SK-N-SH (cell line): ENCODE results near the gene ATL2. TPM values are rescaled to one million over a fixed set of nuclear protein-coding genes. Genes with fewer than 3 reads are reported as not detected.

Source experiments
- CTCF ChIA-PET: fragments of 300-600, 350-600 bp; formaldehyde crosslinking; extraction: SDS; loops from one replicate; lab custom pipeline; 2021; lab: Yijun Ruan, JAX
- POLR2A ChIA-PET: fragments of 350-600 bp; sonication (Branson Sonifier 250); formaldehyde crosslinking; extraction: SDS; loops from one replicate; lab custom pipeline; 2020; ENCODE audit warnings: antibody characterized with exemption, inconsistent platforms; lab: Yijun Ruan, JAX
- DNase-seq: peaks from one replicate; pipeline ENCODE4 v3.0.0; 2012
- H2AFZ ChIP-seq: fragments of 200-600 bp; sonication (generic); 2 replicates; pipeline ENCODE4 v1.8.1; 2016; ENCODE audit warnings: antibody characterized with exemption, mild to moderate bottlenecking, low read depth
- H3F3A ChIP-seq: fragments of 200-600 bp; sonication (generic); replicated peaks from 2 replicates; pipeline ENCODE3; 2016; ENCODE audit warnings: antibody characterized with exemption, mild to moderate bottlenecking; ENCODE audit not compliant: insufficient read depth
- H3K27ac ChIP-seq, 2 experiments: fragments of 200-500 bp in 1 of 2; fragments of 200-600 bp in 1 of 2; sonication (Bioruptor generic) in 1 of 2; sonication (generic), shearing (Covaris generic) in 1 of 2; 2 replicates each; pipeline versions ENCODE4 v1.5.1 to v1.6.1; 2014 to 2016; ENCODE audit warnings: low read depth in 2 of 2, inconsistent platforms in 1 of 2, low read length in 1 of 2, mild to moderate bottlenecking in 1 of 2, mixed read lengths in 1 of 2
- H3K27me3 ChIP-seq: fragments of 200-600 bp; sonication (generic), shearing (Covaris generic); 2 replicates; pipeline ENCODE4 v1.6.1; 2016; ENCODE audit warnings: mixed run types; ENCODE audit not compliant: insufficient read depth
- H3K36me3 ChIP-seq, 2 experiments: fragments of 200-500 bp in 1 of 2; fragments of 200-600 bp in 1 of 2; sonication (Bioruptor generic) in 1 of 2; sonication (generic) in 1 of 2; replicated peaks in 1 of 2; 2 replicates each; pipeline versions ENCODE3 to v1.5.1; 2014 to 2016; ENCODE audit warnings: low read length in 1 of 2, mild to moderate bottlenecking in 1 of 2; ENCODE audit not compliant: insufficient read depth in 2 of 2, control insufficient read depth in 1 of 2
- H3K4me1 ChIP-seq, 2 experiments: fragments of 200-500 bp in 1 of 2; fragments of 200-600 bp in 1 of 2; sonication (Bioruptor generic) in 1 of 2; sonication (generic), shearing (Covaris generic) in 1 of 2; 2 replicates each; pipeline versions ENCODE4 v1.5.1 to v1.6.1; 2014 to 2016; ENCODE audit warnings: low read depth in 1 of 2, low read length in 1 of 2, mixed run types in 1 of 2; ENCODE audit not compliant: insufficient read depth in 2 of 2, control insufficient read depth in 1 of 2
- H3K4me2 ChIP-seq: fragments of 200-600 bp; sonication (generic), shearing (Covaris generic); 2 replicates; pipeline ENCODE4 v1.6.1; 2017; ENCODE audit warnings: mixed run types
- H3K4me3 ChIP-seq, 2 experiments: fragments of 200-500 bp in 1 of 2; fragments of 200-600 bp in 1 of 2; sonication (Bioruptor generic) in 1 of 2; sonication (generic), shearing (Covaris generic) in 1 of 2; 2 replicates each; pipeline versions ENCODE4 v1.5.1 to v1.8.1; 2014 to 2016; ENCODE audit warnings: low read depth in 2 of 2, inconsistent platforms in 1 of 2, low read length in 1 of 2, mild to moderate bottlenecking in 1 of 2, mixed read lengths in 1 of 2, moderate library complexity in 1 of 2
- H3K79me2 ChIP-seq: fragments of 200-600 bp; sonication (generic); 2 replicates; pipeline ENCODE4 v1.8.1; 2017; ENCODE audit warnings: mild to moderate bottlenecking; ENCODE audit not compliant: insufficient read depth
- H3K9ac ChIP-seq: fragments of 200-600 bp; sonication (generic); 2 replicates; pipeline ENCODE4 v1.6.1; 2017; ENCODE audit warnings: mixed run types
- H3K9me2 ChIP-seq: fragments of 200-600 bp; sonication (generic); 2 replicates; pipeline ENCODE4 v1.6.1; 2017; ENCODE audit warnings: mixed run types
- H3K9me3 ChIP-seq: fragments of 200-600 bp; sonication (generic); 2 replicates; pipeline ENCODE4 v1.6.1; 2017; ENCODE audit warnings: mixed run types, mild to moderate bottlenecking, moderate library complexity
- H4K20me1 ChIP-seq: fragments of 200-600 bp; sonication (generic); 2 replicates; pipeline ENCODE4 v1.6.1; 2017; ENCODE audit warnings: mild to moderate bottlenecking, mixed run types; ENCODE audit not compliant: insufficient read depth
- EZH2phosphoT487 ChIP-seq: fragments of 200-600 bp; sonication (generic); IDR thresholded peaks from 2 replicates; pipeline ENCODE4 v1.6.1; 2017; ENCODE audit warnings: low read depth, mixed run types, mild to moderate bottlenecking, antibody characterized with exemption, moderate library complexity, borderline replicate concordance
- FOSL2 ChIP-seq: IDR thresholded peaks from 2 replicates; pipeline ENCODE4 v1.4.0; 2012; ENCODE audit warnings: low read depth, mild to moderate bottlenecking, moderate library complexity, borderline replicate concordance
- FOXJ3 ChIP-seq: sonication (generic); formaldehyde crosslinking; IDR thresholded peaks from 2 replicates; pipeline ENCODE4 v1.5.1; 2020; ENCODE audit warnings: mild to moderate bottlenecking, missing genetic modification reagents
- FOXM1 ChIP-seq: IDR thresholded peaks from 2 replicates; pipeline ENCODE4 v1.4.0; 2012; ENCODE audit warnings: low read depth, mild to moderate bottlenecking
- GABPA ChIP-seq: IDR thresholded peaks from 2 replicates; pipeline ENCODE4 v1.4.0; 2012; ENCODE audit warnings: low read depth, mild to moderate bottlenecking
- MEF2A ChIP-seq: IDR thresholded peaks from 2 replicates; pipeline ENCODE4 v1.4.0; 2012; ENCODE audit warnings: low read depth, borderline replicate concordance
- NFIC ChIP-seq: IDR thresholded peaks from 2 replicates; pipeline ENCODE4 v1.4.0; 2012; ENCODE audit warnings: borderline replicate concordance
- RAD21 ChIP-seq: IDR thresholded peaks from 2 replicates; pipeline ENCODE4 v1.6.1; 2012; ENCODE audit warnings: mild to moderate bottlenecking, low read length
- RCOR1 ChIP-seq: fragments of 150-350 bp; IDR thresholded peaks from 2 replicates; pipeline ENCODE4 v1.6.1; 2017; ENCODE audit warnings: antibody characterized with exemption, low read length
- RFX5 ChIP-seq: IDR thresholded peaks from 2 replicates; pipeline ENCODE4 v1.6.1; 2012; ENCODE audit warnings: mild to moderate bottlenecking, improper control_type of control experiment, low read length
- SIN3A ChIP-seq: IDR thresholded peaks from 2 replicates; pipeline ENCODE4 v1.6.1; 2012; ENCODE audit warnings: low read depth, mild to moderate bottlenecking, low read length, moderate library complexity, borderline replicate concordance
- SMC3 ChIP-seq: IDR thresholded peaks from 2 replicates; pipeline ENCODE4 v1.6.1; 2012; ENCODE audit warnings: low read depth, low read length, improper control_type of control experiment
- TEAD4 ChIP-seq: IDR thresholded peaks from 2 replicates; pipeline ENCODE4 v1.4.0; 2012; ENCODE audit warnings: mild to moderate bottlenecking, borderline replicate concordance; ENCODE audit not compliant: insufficient read depth
- YY1 ChIP-seq: IDR thresholded peaks from 2 replicates; pipeline ENCODE4 v1.4.0; 2012; ENCODE audit warnings: low read depth, mild to moderate bottlenecking
- WGBS: methylation state at CpG from one replicate; pipeline ENCODE4 v1.1.6; 2017; ENCODE audit warnings: low lambda C conversion rate; 5-methylcytosine and 5-hydroxymethylcytosine counted together
- polyA plus RNA-seq, 3 experiments: library from polyadenylated mRNA; depleted of rRNA; stranded (reverse); fragments of >200 nt; gene quantifications; 2 replicates each; pipeline ENCODE4 v1.2.3, GENCODE V29; 2012
- TF ChIP-seq, protein P1 (sequence below): IDR thresholded peaks from 2 replicates; pipeline ENCODE4 v1.6.1; 2012; ENCODE audit warnings: mild to moderate bottlenecking, low read depth, low read length, moderate library complexity
- TF ChIP-seq, protein P2 (sequence below): IDR thresholded peaks from 2 replicates; pipeline ENCODE4 v1.4.0; 2012; ENCODE audit warnings: low read depth, borderline replicate concordance
- TF ChIP-seq, protein P3 (sequence below): IDR thresholded peaks from 2 replicates; pipeline ENCODE4 v1.4.0; 2012; ENCODE audit warnings: low read depth, borderline replicate concordance
- TF ChIP-seq, protein P4 (sequence below): fragments of 150-350 bp; IDR thresholded peaks from 2 replicates; pipeline ENCODE4 v1.6.1; 2016; ENCODE audit warnings: mild to moderate bottlenecking, low read depth, low read length

The ATL2 gene
- polyA plus RNA-seq, 1 of the 3 experiments (the other 2 are of a cell fraction): 55.8 TPM

DNA sequence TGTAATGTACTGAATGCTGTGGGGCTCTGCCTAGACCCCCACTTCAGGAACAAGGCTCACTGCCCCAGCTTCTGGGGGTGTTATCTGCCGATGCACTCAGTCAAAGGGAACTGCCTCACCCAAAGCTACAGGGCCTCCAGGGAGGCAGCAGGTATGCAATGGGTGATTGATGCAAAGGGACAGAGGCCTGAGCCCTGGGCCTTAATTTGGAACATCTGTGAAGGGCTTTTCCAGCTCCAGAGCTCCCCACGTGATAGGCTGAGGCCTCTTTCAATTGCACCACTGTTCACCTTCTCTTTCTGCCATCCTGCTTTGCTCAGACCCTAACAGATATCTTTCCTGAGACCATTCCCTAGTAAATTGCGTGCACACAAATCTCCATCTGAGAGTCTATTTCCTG, 131.0 kb downstream of the ATL2 start:
- Histone ChIP-seq H3K9ac (no peak overlapping the region), H3K79me2 (no peaks in the 10 kb centered on the region; the same call in 1 of the 2 replicates), H3K9me3 (no peaks in the 10 kb centered on the region), H3K4me3 (no peak overlapping the region), H3K36me3 (no peaks in the 10 kb centered on the region), H3K9me2 (no peaks in the 10 kb centered on the region), H4K20me1 (no peaks in the 10 kb centered on the region), H3F3A (no peaks in the 10 kb centered on the region), H3K4me2 (no peak overlapping the region), H3K27me3 (no peaks in the 10 kb centered on the region), H3K27ac (no peak overlapping the region; a peak in 1 of 4 replicates), H3K4me1 (peaks cover 0 to 17% of the 10 kb centered on the region in 2 experiments; a peak in 2 of 4 replicates), H2AFZ (no peak overlapping the region)
- 80% methylated on average over 3 of the region's 3 CpGs for whole genome bisulfite sequencing
- peak; percentile 14 for DNase-seq
- TF ChIP-seq, protein P1, sequence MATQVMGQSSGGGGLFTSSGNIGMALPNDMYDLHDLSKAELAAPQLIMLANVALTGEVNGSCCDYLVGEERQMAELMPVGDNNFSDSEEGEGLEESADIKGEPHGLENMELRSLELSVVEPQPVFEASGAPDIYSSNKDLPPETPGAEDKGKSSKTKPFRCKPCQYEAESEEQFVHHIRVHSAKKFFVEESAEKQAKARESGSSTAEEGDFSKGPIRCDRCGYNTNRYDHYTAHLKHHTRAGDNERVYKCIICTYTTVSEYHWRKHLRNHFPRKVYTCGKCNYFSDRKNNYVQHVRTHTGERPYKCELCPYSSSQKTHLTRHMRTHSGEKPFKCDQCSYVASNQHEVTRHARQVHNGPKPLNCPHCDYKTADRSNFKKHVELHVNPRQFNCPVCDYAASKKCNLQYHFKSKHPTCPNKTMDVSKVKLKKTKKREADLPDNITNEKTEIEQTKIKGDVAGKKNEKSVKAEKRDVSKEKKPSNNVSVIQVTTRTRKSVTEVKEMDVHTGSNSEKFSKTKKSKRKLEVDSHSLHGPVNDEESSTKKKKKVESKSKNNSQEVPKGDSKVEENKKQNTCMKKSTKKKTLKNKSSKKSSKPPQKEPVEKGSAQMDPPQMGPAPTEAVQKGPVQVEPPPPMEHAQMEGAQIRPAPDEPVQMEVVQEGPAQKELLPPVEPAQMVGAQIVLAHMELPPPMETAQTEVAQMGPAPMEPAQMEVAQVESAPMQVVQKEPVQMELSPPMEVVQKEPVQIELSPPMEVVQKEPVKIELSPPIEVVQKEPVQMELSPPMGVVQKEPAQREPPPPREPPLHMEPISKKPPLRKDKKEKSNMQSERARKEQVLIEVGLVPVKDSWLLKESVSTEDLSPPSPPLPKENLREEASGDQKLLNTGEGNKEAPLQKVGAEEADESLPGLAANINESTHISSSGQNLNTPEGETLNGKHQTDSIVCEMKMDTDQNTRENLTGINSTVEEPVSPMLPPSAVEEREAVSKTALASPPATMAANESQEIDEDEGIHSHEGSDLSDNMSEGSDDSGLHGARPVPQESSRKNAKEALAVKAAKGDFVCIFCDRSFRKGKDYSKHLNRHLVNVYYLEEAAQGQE: no peak
- TF ChIP-seq SMC3 (no peak), FOXJ3 (no peak), RCOR1 (no peak), SIN3A (no peak), MEF2A (no peak), GABPA (no peak), FOSL2 (no peak), RAD21 (no peak), TEAD4 (no peak), YY1 (no peak), NFIC (no peak), RFX5 (no peak), FOXM1 (no peak), EZH2phosphoT487 (no peak)
- TF ChIP-seq, protein P2, sequence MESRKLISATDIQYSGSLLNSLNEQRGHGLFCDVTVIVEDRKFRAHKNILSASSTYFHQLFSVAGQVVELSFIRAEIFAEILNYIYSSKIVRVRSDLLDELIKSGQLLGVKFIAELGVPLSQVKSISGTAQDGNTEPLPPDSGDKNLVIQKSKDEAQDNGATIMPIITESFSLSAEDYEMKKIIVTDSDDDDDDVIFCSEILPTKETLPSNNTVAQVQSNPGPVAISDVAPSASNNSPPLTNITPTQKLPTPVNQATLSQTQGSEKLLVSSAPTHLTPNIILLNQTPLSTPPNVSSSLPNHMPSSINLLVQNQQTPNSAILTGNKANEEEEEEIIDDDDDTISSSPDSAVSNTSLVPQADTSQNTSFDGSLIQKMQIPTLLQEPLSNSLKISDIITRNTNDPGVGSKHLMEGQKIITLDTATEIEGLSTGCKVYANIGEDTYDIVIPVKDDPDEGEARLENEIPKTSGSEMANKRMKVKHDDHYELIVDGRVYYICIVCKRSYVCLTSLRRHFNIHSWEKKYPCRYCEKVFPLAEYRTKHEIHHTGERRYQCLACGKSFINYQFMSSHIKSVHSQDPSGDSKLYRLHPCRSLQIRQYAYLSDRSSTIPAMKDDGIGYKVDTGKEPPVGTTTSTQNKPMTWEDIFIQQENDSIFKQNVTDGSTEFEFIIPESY: no peak
- TF ChIP-seq, protein P3, sequence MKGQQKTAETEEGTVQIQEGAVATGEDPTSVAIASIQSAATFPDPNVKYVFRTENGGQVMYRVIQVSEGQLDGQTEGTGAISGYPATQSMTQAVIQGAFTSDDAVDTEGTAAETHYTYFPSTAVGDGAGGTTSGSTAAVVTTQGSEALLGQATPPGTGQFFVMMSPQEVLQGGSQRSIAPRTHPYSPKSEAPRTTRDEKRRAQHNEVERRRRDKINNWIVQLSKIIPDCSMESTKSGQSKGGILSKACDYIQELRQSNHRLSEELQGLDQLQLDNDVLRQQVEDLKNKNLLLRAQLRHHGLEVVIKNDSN: no peak
- TF ChIP-seq, protein P4, sequence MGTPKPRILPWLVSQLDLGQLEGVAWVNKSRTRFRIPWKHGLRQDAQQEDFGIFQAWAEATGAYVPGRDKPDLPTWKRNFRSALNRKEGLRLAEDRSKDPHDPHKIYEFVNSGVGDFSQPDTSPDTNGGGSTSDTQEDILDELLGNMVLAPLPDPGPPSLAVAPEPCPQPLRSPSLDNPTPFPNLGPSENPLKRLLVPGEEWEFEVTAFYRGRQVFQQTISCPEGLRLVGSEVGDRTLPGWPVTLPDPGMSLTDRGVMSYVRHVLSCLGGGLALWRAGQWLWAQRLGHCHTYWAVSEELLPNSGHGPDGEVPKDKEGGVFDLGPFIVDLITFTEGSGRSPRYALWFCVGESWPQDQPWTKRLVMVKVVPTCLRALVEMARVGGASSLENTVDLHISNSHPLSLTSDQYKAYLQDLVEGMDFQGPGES: no peak
- POLR2A ChIA-PET: no interaction called here
- CTCF ChIA-PET: interaction anchor here (0.9 to 2.2 kb wide), 11 partner anchors 13 to 850 kb away, joined by 3 to 10 read pairs (median 4); partner anchors contain the start of gene CYP1B1
